ENCODE results near the gene DGKA. TPM values are rescaled to one million over a fixed set of nuclear protein-coding genes. Genes with fewer than 3 reads are reported as not detected.
A peak's percentile ranks its signal among the peaks of the same experiment; 100 is the strongest.
"Not testable (repeated sequence)": the region's sequence is repeated elsewhere in the genome, so short reads cannot be mapped to it uniquely, and the experiment has no call there.

DGKA gene
- total RNA-seq, 1 donor from 2014 or later, result 48.6 TPM

DNA sequence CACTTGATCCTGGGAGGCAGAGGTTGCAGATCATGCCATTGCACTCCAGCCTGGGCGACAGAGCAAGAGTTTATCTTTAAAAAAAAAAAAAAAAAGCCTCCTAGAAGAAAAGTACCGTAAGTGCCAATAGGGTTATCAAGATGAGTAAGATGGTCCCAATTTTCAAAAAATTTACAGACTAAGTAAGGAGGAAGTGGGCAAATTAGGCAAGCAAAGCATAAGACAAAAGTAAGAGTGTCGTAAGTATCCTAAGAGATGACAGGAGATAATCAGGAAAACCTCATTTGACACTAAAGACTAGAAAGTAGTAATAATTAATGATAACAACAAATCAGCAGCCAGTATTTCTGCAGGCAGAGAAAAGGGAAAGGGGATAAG lies 15.5 kb upstream of the DGKA start:
- H3K4me1 ChIP-seq, result no peaks in the 10 kb centered on the region
- H3K36me3 ChIP-seq, result peaks cover 0 to 8% of the 10 kb centered on the region in 2 donors
- no peak overlapping the region for H3K4me3 ChIP-seq
- TF ChIP-seq CTCF (IDR thresholded peaks at IDR 0.05), result no peak
- H3K27me3 ChIP-seq, result no peaks in the 10 kb centered on the region
- no peaks in the 10 kb centered on the region for H3K9me3 ChIP-seq
- intact Hi-C loops (cut with DNase I), result no loop called here
- H3K27ac ChIP-seq, result no peak overlapping the region
- DNase-seq (ENCODE audit: low spot score in 2 of 2), result no peak

GRCh38 chr12:55919032-55919431 lies 11.9 kb upstream of the DGKA start:
- H3K27ac ChIP-seq; intact Hi-C loops (cut with DNase I); H3K27me3 ChIP-seq; H3K9me3 ChIP-seq; DNase-seq (ENCODE audit: low spot score in 2 of 2); H3K4me1 ChIP-seq; H3K4me3 ChIP-seq; H3K36me3 ChIP-seq: not testable (repeated sequence)

- intact Hi-C loops (cut with DNase I), result no loop called here
- no peak for DNase-seq (ENCODE audit: low spot score in 2 of 2)
- H3K36me3 ChIP-seq, result peaks cover 0 to 5% of the 10 kb centered on the region in 2 donors
- H3K27me3 ChIP-seq, result no peaks in the 10 kb centered on the region
- H3K9me3 ChIP-seq, result no peaks in the 10 kb centered on the region
- no peak overlapping the region for H3K4me3 ChIP-seq
- peaks cover 0 to 6% of the 10 kb centered on the region in 2 donors for H3K4me1 ChIP-seq
- H3K27ac ChIP-seq, result peak overlapping the region; percentile 2 to 61
- no peak for TF ChIP-seq CTCF (IDR thresholded peaks at IDR 0.05)
Measured at GRCh38 chr12:55922126-55922525, 8.8 kb upstream of the DGKA start.

GRCh38 chr12:55923648-55924047 lies 7.3 kb upstream of the DGKA start:
- H3K27me3 ChIP-seq; DNase-seq (ENCODE audit: low spot score in 2 of 2); intact Hi-C loops (cut with DNase I); H3K4me3 ChIP-seq; H3K9me3 ChIP-seq; H3K36me3 ChIP-seq; H3K27ac ChIP-seq: not testable (repeated sequence)
- H3K4me1 ChIP-seq, result peaks cover 0 to 11% of the 10 kb centered on the region in 2 donors

GRCh38 chr12:55925371-55925770 lies 5.6 kb upstream of the DGKA start:
- no peaks in the 10 kb centered on the region for H3K27me3 ChIP-seq
- no peaks in the 10 kb centered on the region for H3K9me3 ChIP-seq
- no peak for TF ChIP-seq CTCF (IDR thresholded peaks at IDR 0.05)
- H3K4me1 ChIP-seq, result peaks cover 0 to 12% of the 10 kb centered on the region in 2 donors
- DNase-seq (ENCODE audit: low spot score in 2 of 2), result no peak
- peaks cover 0 to 5% of the 10 kb centered on the region in 2 donors for H3K36me3 ChIP-seq
- H3K27ac ChIP-seq, result peak overlapping the region in 1 of 2 donors; percentile 14
- intact Hi-C loops (cut with DNase I), result loop anchor here (5.0 kb wide), 1 partner anchor 183 kb away; the partner anchor contains the start of gene GDF11
- no peak overlapping the region for H3K4me3 ChIP-seq

- peaks cover 3 to 15% of the 10 kb centered on the region in 2 donors for H3K4me1 ChIP-seq
- intact Hi-C loops (cut with DNase I), result loop anchor here (1.0 to 5.0 kb wide), 2 partner anchors 14 to 184 kb away; partner anchors contain the start of gene GDF11
- TF ChIP-seq CTCF (IDR thresholded peaks at IDR 0.05), result no peak
Measured at GRCh38 chr12:55925870-55926737, 4.9 kb upstream of the DGKA start.

More at GRCh38 chr12:55925870-55926737, 4.9 kb upstream of the DGKA start:
- no peak for DNase-seq (ENCODE audit: low spot score in 2 of 2)
- Histone ChIP-seq H3K9me3 (no peaks in the 10 kb centered on the region), H3K4me3 (peak overlapping the region; percentile 88 to 98), H3K36me3 (peaks cover 0 to 5% of the 10 kb centered on the region in 2 donors), H3K27me3 (no peaks in the 10 kb centered on the region), H3K27ac (peak overlapping the region; percentile 97 to 99)

All from ascending aorta (tissue), 2 donors.